WTC11 (cell line): Measurements from ENCODE around the gene RDH8. TPM values are rescaled to one million over a fixed set of nuclear protein-coding genes. Genes with fewer than 3 reads are reported as not detected.

ENCODE experiments used
- ATAC-seq: fragments of 200-7000 bp; cut with Tn5 transposase; 2 replicates; pipeline ENCODE4 v1.10.0; 2021; ENCODE audit warnings: mild to moderate bottlenecking, moderate library complexity
- CTCF ChIA-PET: fragments of 300-600 bp; sonication (Branson Sonifier 250); formaldehyde crosslinking; loops from one replicate; lab custom pipeline; 2021; ENCODE audit warnings: antibody characterized with exemption; lab: Charles Lee
- POLR2A ChIA-PET: fragments of 350-600 bp; sonication (Branson Sonifier 250); formaldehyde crosslinking; loops from one replicate; lab custom pipeline; 2021; ENCODE audit warnings: antibody characterized with exemption; lab: Charles Lee
- DNase-seq: peaks from one replicate; pipeline ENCODE4 v3.0.0; 2021; ENCODE audit warnings: low spot score
- H3K27ac Mint-ChIP-seq: 2 replicates; pipeline ENCODE4 v1.8.0; 2021; ENCODE audit warnings: mixed read lengths
- H3K27me3 Mint-ChIP-seq: 2 replicates; pipeline ENCODE4 v1.8.0; 2021; ENCODE audit warnings: low read depth, mild to moderate bottlenecking, moderate library complexity, mixed read lengths
- H3K36me3 Mint-ChIP-seq: 2 replicates; pipeline ENCODE4 v1.8.0; 2021; ENCODE audit warnings: mixed read lengths
- H3K4me1 Mint-ChIP-seq: 2 replicates; pipeline ENCODE4 v1.8.0; 2022; ENCODE audit warnings: mixed read lengths
- H3K4me3 Mint-ChIP-seq: 2 replicates; pipeline ENCODE4 v1.8.0; 2021; ENCODE audit warnings: mild to moderate bottlenecking, moderate library complexity, mixed read lengths
- H3K9me3 Mint-ChIP-seq: 2 replicates; pipeline ENCODE4 v1.8.0; 2021; ENCODE audit warnings: mixed read lengths
- FOXK1 ChIP-seq: sonication (generic); formaldehyde crosslinking; IDR thresholded peaks from 2 replicates; pipeline ENCODE4 v1.8.0; 2022; ENCODE audit warnings: mild to moderate bottlenecking, moderate library complexity, missing genetic modification reagents
- NFATC4 ChIP-seq: fragments of 250-450 bp; sonication (Bioruptor Pico); IDR thresholded peaks from 2 replicates; pipeline ENCODE4 v1.9.0; 2021; ENCODE audit warnings: mild to moderate bottlenecking
- NR3C1 ChIP-seq: sonication (generic); formaldehyde crosslinking; conservative IDR thresholded peaks from 2 replicates; pipeline ENCODE4 v1.8.1; 2023; ENCODE audit warnings: low read depth, mild to moderate bottlenecking, missing genetic modification reagents
- OVOL2 ChIP-seq: fragments of 250-450 bp; sonication (Bioruptor Pico); IDR thresholded peaks from 2 replicates; pipeline ENCODE4 v1.9.0; 2021; ENCODE audit warnings: mild to moderate bottlenecking, borderline replicate concordance
- TCF7 ChIP-seq: sonication (generic); formaldehyde crosslinking; IDR thresholded peaks from 2 replicates; pipeline ENCODE4 v1.8.0; 2022; ENCODE audit warnings: mild to moderate bottlenecking, low read depth, missing genetic modification reagents, moderate library complexity
- TP53 ChIP-seq: sonication (generic); formaldehyde crosslinking; IDR thresholded peaks from 2 replicates; pipeline ENCODE4 v1.8.1; 2023; ENCODE audit warnings: mild to moderate bottlenecking, missing genetic modification reagents
- ZBTB21 ChIP-seq: sonication (generic); formaldehyde crosslinking; IDR thresholded peaks from 2 replicates; pipeline ENCODE4 v1.8.1; 2023; ENCODE audit warnings: mild to moderate bottlenecking, missing genetic modification reagents, borderline replicate concordance
- ZNF121 ChIP-seq: sonication (generic); formaldehyde crosslinking; IDR thresholded peaks from 2 replicates; pipeline ENCODE4 v1.8.0; 2023; ENCODE audit warnings: missing genetic modification reagents
- ZNF138 ChIP-seq: sonication (generic); formaldehyde crosslinking; conservative IDR thresholded peaks from 2 replicates; pipeline ENCODE4 v1.8.1; 2022; ENCODE audit warnings: mild to moderate bottlenecking, moderate library complexity, missing genetic modification reagents
- ZNF232 ChIP-seq: sonication (generic); formaldehyde crosslinking; IDR thresholded peaks from 2 replicates; pipeline ENCODE4 v1.8.0; 2022; ENCODE audit warnings: mild to moderate bottlenecking, missing genetic modification reagents
- ZNF263 ChIP-seq: sonication (generic); formaldehyde crosslinking; IDR thresholded peaks from 2 replicates; pipeline ENCODE4 v1.8.1; 2022; ENCODE audit warnings: low read depth, mild to moderate bottlenecking, moderate library complexity, missing genetic modification reagents
- ZNF416 ChIP-seq: fragments of 250-450 bp; sonication (Bioruptor Pico); IDR thresholded peaks from 2 replicates; pipeline ENCODE4 v1.9.0; 2021; ENCODE audit warnings: mild to moderate bottlenecking, inconsistent platforms
- ZNF671 ChIP-seq: fragments of 250-450 bp; sonication (Bioruptor Pico); IDR thresholded peaks from 2 replicates; pipeline ENCODE4 v1.8.0; 2021; ENCODE audit warnings: mild to moderate bottlenecking
- total RNA-seq: library from RNA; stranded (reverse); gene quantifications from 3 replicates; pipeline ENCODE4 v1.2.3, GENCODE V29; 2021
- TF ChIP-seq, protein P1 (sequence below): fragments of 250-450 bp; sonication (Bioruptor Pico); IDR thresholded peaks from 2 replicates; pipeline ENCODE4 v1.9.0; 2021; ENCODE audit warnings: mild to moderate bottlenecking, borderline replicate concordance
- TF ChIP-seq, protein P2 (sequence below): sonication (generic); formaldehyde crosslinking; conservative IDR thresholded peaks from 2 replicates; pipeline ENCODE4 v1.8.1; 2022; ENCODE audit warnings: mild to moderate bottlenecking, missing genetic modification reagents
- TF ChIP-seq, protein P3 (sequence below): fragments of 250-450 bp; sonication (Bioruptor Pico); IDR thresholded peaks from 2 replicates; pipeline ENCODE4 v2.1.2; 2022; ENCODE audit warnings: mild to moderate bottlenecking, moderate library complexity
- TF ChIP-seq, protein P4 (sequence below): fragments of 250-450 bp; sonication (Bioruptor Pico); conservative IDR thresholded peaks from 2 replicates; pipeline ENCODE4 v1.9.0; 2021; ENCODE audit warnings: mild to moderate bottlenecking
- TF ChIP-seq, protein P5 (sequence below): sonication (generic); formaldehyde crosslinking; IDR thresholded peaks from 2 replicates; pipeline ENCODE4 v1.8.0; 2022; ENCODE audit warnings: mild to moderate bottlenecking, missing genetic modification reagents
- TF ChIP-seq, protein P6 (sequence below): sonication (generic); formaldehyde crosslinking; IDR thresholded peaks from 2 replicates; pipeline ENCODE4 v1.8.1; 2022; ENCODE audit warnings: low read depth, mild to moderate bottlenecking, moderate library complexity, missing genetic modification reagents, borderline replicate concordance

Gene RDH8
- total RNA-seq, 1 experiment from 2014 or later: not detected

DNA sequence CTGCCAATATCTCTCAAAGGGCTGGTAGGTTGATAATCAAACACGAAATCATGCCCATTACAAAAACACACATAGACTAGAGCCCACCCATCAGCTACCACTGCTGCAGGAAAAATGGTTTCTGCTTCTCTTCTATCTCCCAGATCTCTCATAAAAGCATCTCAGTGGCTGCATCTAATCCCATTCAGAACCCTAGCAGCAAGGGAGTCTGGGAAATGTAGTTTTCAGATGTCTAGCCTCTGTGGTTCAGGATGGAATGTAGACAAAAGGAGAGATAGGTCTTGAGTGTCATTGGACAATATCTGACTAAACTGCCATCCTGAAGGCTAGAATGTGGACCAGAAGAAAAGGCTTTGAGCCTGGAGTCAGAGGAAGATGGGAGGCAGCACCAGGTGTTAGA lies 32.1 kb downstream of the RDH8 start (continued):
- TF ChIP-seq, protein P1, sequence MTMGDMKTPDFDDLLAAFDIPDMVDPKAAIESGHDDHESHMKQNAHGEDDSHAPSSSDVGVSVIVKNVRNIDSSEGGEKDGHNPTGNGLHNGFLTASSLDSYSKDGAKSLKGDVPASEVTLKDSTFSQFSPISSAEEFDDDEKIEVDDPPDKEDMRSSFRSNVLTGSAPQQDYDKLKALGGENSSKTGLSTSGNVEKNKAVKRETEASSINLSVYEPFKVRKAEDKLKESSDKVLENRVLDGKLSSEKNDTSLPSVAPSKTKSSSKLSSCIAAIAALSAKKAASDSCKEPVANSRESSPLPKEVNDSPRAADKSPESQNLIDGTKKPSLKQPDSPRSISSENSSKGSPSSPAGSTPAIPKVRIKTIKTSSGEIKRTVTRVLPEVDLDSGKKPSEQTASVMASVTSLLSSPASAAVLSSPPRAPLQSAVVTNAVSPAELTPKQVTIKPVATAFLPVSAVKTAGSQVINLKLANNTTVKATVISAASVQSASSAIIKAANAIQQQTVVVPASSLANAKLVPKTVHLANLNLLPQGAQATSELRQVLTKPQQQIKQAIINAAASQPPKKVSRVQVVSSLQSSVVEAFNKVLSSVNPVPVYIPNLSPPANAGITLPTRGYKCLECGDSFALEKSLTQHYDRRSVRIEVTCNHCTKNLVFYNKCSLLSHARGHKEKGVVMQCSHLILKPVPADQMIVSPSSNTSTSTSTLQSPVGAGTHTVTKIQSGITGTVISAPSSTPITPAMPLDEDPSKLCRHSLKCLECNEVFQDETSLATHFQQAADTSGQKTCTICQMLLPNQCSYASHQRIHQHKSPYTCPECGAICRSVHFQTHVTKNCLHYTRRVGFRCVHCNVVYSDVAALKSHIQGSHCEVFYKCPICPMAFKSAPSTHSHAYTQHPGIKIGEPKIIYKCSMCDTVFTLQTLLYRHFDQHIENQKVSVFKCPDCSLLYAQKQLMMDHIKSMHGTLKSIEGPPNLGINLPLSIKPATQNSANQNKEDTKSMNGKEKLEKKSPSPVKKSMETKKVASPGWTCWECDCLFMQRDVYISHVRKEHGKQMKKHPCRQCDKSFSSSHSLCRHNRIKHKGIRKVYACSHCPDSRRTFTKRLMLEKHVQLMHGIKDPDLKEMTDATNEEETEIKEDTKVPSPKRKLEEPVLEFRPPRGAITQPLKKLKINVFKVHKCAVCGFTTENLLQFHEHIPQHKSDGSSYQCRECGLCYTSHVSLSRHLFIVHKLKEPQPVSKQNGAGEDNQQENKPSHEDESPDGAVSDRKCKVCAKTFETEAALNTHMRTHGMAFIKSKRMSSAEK (CRISPR knock-in tag): no peak
- TF ChIP-seq, protein P2, sequence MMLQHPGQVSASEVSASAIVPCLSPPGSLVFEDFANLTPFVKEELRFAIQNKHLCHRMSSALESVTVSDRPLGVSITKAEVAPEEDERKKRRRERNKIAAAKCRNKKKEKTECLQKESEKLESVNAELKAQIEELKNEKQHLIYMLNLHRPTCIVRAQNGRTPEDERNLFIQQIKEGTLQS (CRISPR knock-in tag): no peak

DNA sequence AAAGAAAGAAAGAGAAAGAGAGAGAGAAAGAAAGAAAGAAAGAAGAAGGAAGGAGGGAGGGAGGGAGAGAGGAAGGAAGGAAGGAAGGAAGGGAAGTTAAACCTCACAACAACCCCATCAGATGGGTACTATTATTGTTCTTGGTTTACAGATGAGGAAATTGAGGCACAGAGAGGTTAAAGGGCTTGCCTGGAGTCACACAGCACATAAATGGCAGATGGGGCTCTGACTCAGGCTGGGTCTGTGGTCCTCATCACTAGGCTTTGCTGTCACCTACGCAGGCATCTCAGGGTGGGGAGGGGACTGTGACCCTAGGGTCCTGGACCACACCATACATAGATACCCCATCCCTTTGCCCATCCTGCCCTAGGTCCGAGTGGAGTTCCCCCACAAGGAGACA lies 36.3 kb downstream of the RDH8 start:
- H3K27me3 Mint-ChIP-seq: peaks cover 40% of the 10 kb centered on the region
- CTCF ChIA-PET: interaction anchor here (0.7 to 2.9 kb wide), 2 partner anchors 22 to 210 kb away, joined by 3 to 7 read pairs; no protein-coding TSS in a partner anchor

More for the DNA sequence above, 36.3 kb downstream of the RDH8 start:
- no peak for DNase-seq
- no peaks in the 10 kb centered on the region for H3K4me1 Mint-ChIP-seq
- POLR2A ChIA-PET: interaction anchor here (0.7 kb wide), 1 partner anchor 1806 kb away, joined by 5 read pairs; no protein-coding TSS in a partner anchor
- TF ChIP-seq ZNF263 (CRISPR knock-in tag) (no peak), ZNF232 (CRISPR knock-in tag) (no peak), NR3C1 (CRISPR knock-in tag) (no peak), TP53 (CRISPR knock-in tag) (no peak), ZNF121 (no peak), TCF7 (no peak), ZNF138 (CRISPR knock-in tag) (no peak), FOXK1 (no peak), OVOL2 (no peak), ZNF671 (CRISPR knock-in tag) (no peak), ZBTB21 (CRISPR knock-in tag) (no peak), NFATC4 (CRISPR knock-in tag) (no peak), ZNF416 (CRISPR knock-in tag) (no peak)
- TF ChIP-seq, protein P3, sequence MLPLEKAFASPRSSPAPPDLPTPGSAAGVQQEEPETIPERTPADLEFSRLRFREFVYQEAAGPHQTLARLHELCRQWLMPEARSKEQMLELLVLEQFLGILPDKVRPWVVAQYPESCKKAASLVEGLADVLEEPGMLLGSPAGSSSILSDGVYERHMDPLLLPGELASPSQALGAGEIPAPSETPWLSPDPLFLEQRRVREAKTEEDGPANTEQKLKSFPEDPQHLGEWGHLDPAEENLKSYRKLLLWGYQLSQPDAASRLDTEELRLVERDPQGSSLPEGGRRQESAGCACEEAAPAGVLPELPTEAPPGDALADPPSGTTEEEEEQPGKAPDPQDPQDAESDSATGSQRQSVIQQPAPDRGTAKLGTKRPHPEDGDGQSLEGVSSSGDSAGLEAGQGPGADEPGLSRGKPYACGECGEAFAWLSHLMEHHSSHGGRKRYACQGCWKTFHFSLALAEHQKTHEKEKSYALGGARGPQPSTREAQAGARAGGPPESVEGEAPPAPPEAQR (CRISPR knock-in tag): no peak
- TF ChIP-seq, protein P4, sequence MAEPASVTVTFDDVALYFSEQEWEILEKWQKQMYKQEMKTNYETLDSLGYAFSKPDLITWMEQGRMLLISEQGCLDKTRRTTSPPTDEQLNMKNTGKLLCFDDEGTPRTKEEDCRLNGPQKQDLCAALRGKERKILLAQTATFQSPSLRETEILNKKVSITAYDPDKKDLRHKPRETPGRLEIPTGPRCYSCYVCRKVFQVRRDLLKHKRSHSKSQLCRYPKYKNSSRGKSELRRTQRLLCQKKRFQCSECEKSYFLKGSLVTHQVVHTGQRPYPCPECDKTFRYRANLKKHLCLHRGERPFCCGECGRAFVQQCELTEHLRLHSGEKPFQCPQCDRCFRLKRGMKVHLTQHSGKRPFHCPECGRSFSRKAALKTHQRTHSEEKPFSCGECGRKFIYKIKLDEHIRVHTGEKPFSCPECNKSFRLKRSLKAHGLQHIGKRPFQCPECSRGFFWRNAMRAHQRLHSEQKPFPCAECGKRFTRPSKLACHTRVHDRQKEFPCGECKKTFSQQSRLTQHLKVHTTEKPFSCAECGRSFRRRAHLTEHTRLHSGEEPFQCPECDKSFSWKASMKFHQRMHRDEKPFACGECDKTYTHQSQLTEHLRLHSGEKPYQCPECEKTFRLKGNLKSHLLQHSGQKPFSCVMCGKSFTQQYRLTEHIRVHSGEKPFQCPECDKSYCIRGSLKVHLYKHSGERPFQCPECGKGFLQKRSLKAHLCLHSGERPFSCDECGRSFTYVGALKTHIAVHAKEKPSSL (CRISPR knock-in tag): no peak
- TF ChIP-seq, protein P5, sequence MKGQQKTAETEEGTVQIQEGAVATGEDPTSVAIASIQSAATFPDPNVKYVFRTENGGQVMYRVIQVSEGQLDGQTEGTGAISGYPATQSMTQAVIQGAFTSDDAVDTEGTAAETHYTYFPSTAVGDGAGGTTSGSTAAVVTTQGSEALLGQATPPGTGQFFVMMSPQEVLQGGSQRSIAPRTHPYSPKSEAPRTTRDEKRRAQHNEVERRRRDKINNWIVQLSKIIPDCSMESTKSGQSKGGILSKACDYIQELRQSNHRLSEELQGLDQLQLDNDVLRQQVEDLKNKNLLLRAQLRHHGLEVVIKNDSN (CRISPR knock-in tag): no peak
- TF ChIP-seq, protein P6, sequence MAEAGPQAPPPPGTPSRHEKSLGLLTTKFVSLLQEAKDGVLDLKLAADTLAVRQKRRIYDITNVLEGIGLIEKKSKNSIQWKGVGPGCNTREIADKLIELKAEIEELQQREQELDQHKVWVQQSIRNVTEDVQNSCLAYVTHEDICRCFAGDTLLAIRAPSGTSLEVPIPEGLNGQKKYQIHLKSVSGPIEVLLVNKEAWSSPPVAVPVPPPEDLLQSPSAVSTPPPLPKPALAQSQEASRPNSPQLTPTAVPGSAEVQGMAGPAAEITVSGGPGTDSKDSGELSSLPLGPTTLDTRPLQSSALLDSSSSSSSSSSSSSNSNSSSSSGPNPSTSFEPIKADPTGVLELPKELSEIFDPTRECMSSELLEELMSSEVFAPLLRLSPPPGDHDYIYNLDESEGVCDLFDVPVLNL (CRISPR knock-in tag): no peak
- TF ChIP-seq, protein P1 (CRISPR knock-in tag): no peak
- TF ChIP-seq, all 79 proteins: peak for 0
- H3K4me3 Mint-ChIP-seq: no peak overlapping the region
- no peaks in the 10 kb centered on the region for H3K36me3 Mint-ChIP-seq
- peaks cover 15% of the 10 kb centered on the region for H3K9me3 Mint-ChIP-seq
- no peak for ATAC-seq
- H3K27ac Mint-ChIP-seq: no peak overlapping the region
